Choroid plexus epithelial cell (primary cell): Measurements from ENCODE around the gene ADGRL1.

Experiments
- DNase-seq: peaks from one replicate; pipeline ENCODE4 v3.0.0-alpha.2; 2010; ENCODE audit warnings: low read depth
- H3K4me3 ChIP-seq: 2 replicates; pipeline ENCODE4 v1.5.1; 2011; ENCODE audit warnings: low read depth, mild to moderate bottlenecking, control low read depth, low read length, moderate library complexity
- TF ChIP-seq, protein P1 (sequence below): conservative IDR thresholded peaks from 2 replicates; pipeline ENCODE4 v1.5.1; 2011; ENCODE audit warnings: low read depth, mild to moderate bottlenecking, control low read depth, inconsistent platforms, low read length, moderate library complexity

ADGRL1 gene

DNA sequence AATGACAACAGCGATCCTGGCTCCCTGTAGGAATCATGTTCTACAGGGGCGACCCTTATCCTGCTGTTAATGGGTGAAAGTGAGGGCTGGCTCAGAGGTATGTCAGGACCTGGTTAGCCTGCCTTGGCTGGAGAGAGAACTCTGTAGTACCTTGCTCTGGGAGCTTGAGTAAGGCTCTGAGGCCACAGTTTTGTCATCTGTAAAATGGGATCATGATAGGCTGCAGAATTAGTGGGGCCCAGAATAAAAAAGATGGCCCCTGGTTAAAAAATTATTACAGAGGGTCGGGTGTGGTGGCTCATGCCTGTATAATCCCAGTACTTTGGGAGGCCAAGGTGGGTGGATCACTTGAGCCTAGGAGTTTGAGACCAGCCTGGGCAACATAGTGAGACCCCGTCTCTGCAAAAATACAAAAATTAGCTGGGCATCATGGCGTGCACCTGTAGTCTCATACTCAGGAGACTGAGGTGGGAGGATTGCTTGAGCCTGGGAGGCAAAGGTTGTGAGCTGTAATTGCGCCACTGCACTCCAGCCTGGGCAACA lies 104.9 kb downstream of the ADGRL1 start:
- no peak for DNase-seq
- H3K4me3 ChIP-seq: no peak overlapping the region
- TF ChIP-seq, protein P1, sequence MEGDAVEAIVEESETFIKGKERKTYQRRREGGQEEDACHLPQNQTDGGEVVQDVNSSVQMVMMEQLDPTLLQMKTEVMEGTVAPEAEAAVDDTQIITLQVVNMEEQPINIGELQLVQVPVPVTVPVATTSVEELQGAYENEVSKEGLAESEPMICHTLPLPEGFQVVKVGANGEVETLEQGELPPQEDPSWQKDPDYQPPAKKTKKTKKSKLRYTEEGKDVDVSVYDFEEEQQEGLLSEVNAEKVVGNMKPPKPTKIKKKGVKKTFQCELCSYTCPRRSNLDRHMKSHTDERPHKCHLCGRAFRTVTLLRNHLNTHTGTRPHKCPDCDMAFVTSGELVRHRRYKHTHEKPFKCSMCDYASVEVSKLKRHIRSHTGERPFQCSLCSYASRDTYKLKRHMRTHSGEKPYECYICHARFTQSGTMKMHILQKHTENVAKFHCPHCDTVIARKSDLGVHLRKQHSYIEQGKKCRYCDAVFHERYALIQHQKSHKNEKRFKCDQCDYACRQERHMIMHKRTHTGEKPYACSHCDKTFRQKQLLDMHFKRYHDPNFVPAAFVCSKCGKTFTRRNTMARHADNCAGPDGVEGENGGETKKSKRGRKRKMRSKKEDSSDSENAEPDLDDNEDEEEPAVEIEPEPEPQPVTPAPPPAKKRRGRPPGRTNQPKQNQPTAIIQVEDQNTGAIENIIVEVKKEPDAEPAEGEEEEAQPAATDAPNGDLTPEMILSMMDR: no peak
